Measurements from ENCODE around the gene MMP24. TPM values are rescaled to one million over a fixed set of nuclear protein-coding genes. Genes with fewer than 3 reads are reported as not detected.

The MMP24 gene
- 23.0 and 24.7 TPM in 2 replicates for total RNA-seq (2021)
- long read RNA-seq, full-length matches to known transcripts: 2 of 33 reads
- long read RNA-seq, partial matches to known transcripts: 15 of 33 reads
- long read RNA-seq, other reads (novel, unspliced or antisense): 16 of 33 reads

GRCh38 chr20:35226126-35226883 lies at the start of gene MMP24:
MMP24 (plus strand) TSS chr20:35226690; CDS start chr20:35226739, 49 bp downstream.
- Histone ChIP-seq H2BK20ac (ENCODE audit: low read depth, low read length, poor library complexity, severe bottlenecking) (peak within 1 kb of the TSS; percentile 6), H3K9ac (ENCODE audit: extremely low read depth, insufficient read length, low read length) (peak within 1 kb of the TSS; percentile 54), H2AFZ (ENCODE audit: low read length) (peak within 1 kb of the TSS; percentile 10), H3K79me2 (ENCODE audit: insufficient read depth, low read length) (no peaks in the 10 kb centered on the region), H3K27me3 (ENCODE audit: insufficient read depth, low read length) (no peaks in the 10 kb centered on the region), H2BK12ac (ENCODE audit: insufficient read length, low read depth, low read length) (no peak within 1 kb of the TSS), H2BK15ac (ENCODE audit: low read depth, low read length) (no peak within 1 kb of the TSS), H3K56ac (ENCODE audit: insufficient read length, low read depth, low read length) (no peak within 1 kb of the TSS), H3T11ph (ENCODE audit: low read length) (no peak within 1 kb of the TSS), H2BK120ac (ENCODE audit: low read depth, low read length, poor library complexity, severe bottlenecking) (no peak within 1 kb of the TSS), H2AK5ac (ENCODE audit: insufficient read length, low read length) (no peak within 1 kb of the TSS), H3K79me1 (ENCODE audit: insufficient read depth, low read depth, low read length, poor library complexity, severe bottlenecking) (no peaks in the 10 kb centered on the region), H3K23ac (ENCODE audit: insufficient read length, low read depth, low read length) (no peak within 1 kb of the TSS), H3K4me2 (ENCODE audit: insufficient read depth, insufficient read length, low read length) (peak within 1 kb of the TSS; percentile 91), H3K4me1 (ENCODE audit: insufficient read depth, low read length) (no peaks in the 10 kb centered on the region), H3K27ac (ENCODE audit: insufficient read length, low read depth, low read length) (no peak within 1 kb of the TSS), H4K91ac (ENCODE audit: insufficient read length, low read depth, low read length) (no peak within 1 kb of the TSS), H3K23me2 (ENCODE audit: insufficient read length, low read depth, low read length, poor library complexity, severe bottlenecking) (peaks cover 13% of the 10 kb centered on the region), H4K20me1 (ENCODE audit: control insufficient read depth, insufficient read depth, insufficient read length) (no peaks in the 10 kb centered on the region), H3K14ac (ENCODE audit: insufficient read depth, low read length) (no peak within 1 kb of the TSS), H3K18ac (ENCODE audit: insufficient read length, low read depth, low read length) (peak within 1 kb of the TSS; percentile 6), H2BK5ac (ENCODE audit: insufficient read length, low read length) (no peak within 1 kb of the TSS), H4K5ac (ENCODE audit: insufficient read length, low read depth, low read length) (no peak within 1 kb of the TSS), H4K8ac (replicated peaks; ENCODE audit: insufficient read length, low read depth, low read length) (no peak within 1 kb of the TSS), H3K4ac (ENCODE audit: low read depth, low read length) (no peak within 1 kb of the TSS), H3K9me3 (ENCODE audit: control insufficient read depth, low read depth, low read length) (no peaks in the 10 kb centered on the region)
- peaks cover 15 to 25% of the 10 kb centered on the region in 2 experiments for H3K4me1 Mint-ChIP-seq
- H3K4me3 Mint-ChIP-seq: peak within 1 kb of the TSS; percentile 72 to 88
- TF ChIP-seq CTCF (conservative IDR thresholded peaks at IDR 0.05): no peak
- peaks cover 0 to 20% of the 10 kb centered on the region in 2 experiments; a peak in 3 of 5 replicates for H3K9me3 Mint-ChIP-seq
- H3K27ac Mint-ChIP-seq: no peak within 1 kb of the TSS
- WGBS (ENCODE audit: extremely low coverage, insufficient read length, low lambda C conversion rate): no CpG with 5 or more reads among the region's 70 CpGs
- H3K36me3 Mint-ChIP-seq (ENCODE audit: insufficient read depth in 1 of 3, low read depth in 3 of 3): peaks cover 0 to 22% (median 3%) of the 10 kb centered on the region in 3 experiments; a peak in 4 of 7 replicates
- peaks cover 36% of the 10 kb centered on the region for H3K27me3 Mint-ChIP-seq (ENCODE audit: low read depth)
- peak; percentile 46 for DNase-seq
